Osteoblast (primary cell): ENCODE data around the gene ARHGAP35. TPM values are rescaled to one million over a fixed set of nuclear protein-coding genes. Genes with fewer than 3 reads are reported as not detected.
"Not testable (repeated sequence)": the region's sequence is repeated elsewhere in the genome, so short reads cannot be mapped to it uniquely, and the experiment has no call there.

ENCODE experiments used
- DNase-seq: peaks from one replicate; pipeline ENCODE4 v3.0.0; 2011; ENCODE audit warnings: low spot score, mixed read lengths; ENCODE audit not compliant: insufficient read length; ENCODE audit errors: missing footprints
- H2AFZ ChIP-seq: 2 replicates; pipeline ENCODE4 v1.6.0; 2011; ENCODE audit warnings: mild to moderate bottlenecking, low read length
- H3K27ac ChIP-seq: 2 replicates; pipeline ENCODE4 v1.5.1; 2011; ENCODE audit warnings: mild to moderate bottlenecking, low read depth, low read length, moderate library complexity
- H3K27me3 ChIP-seq: 2 replicates; pipeline ENCODE4 v1.6.0; 2012; ENCODE audit warnings: mild to moderate bottlenecking, control low read depth, inconsistent platforms, low read length, moderate library complexity; ENCODE audit not compliant: insufficient read depth
- H3K36me3 ChIP-seq: 2 replicates; pipeline ENCODE4 v1.5.1; 2011; ENCODE audit warnings: mild to moderate bottlenecking, low read length, control low read depth, moderate library complexity; ENCODE audit not compliant: insufficient read depth
- H3K4me1 ChIP-seq: 2 replicates; pipeline ENCODE4 v1.5.1; 2011; ENCODE audit warnings: mild to moderate bottlenecking, low read length, control low read depth, moderate library complexity; ENCODE audit not compliant: insufficient read depth
- H3K4me2 ChIP-seq: 2 replicates; pipeline ENCODE4 v1.6.0; 2011; ENCODE audit warnings: mild to moderate bottlenecking, low read length; ENCODE audit not compliant: insufficient read depth
- H3K4me3 ChIP-seq: fragments of 200-600 bp; sonication (generic); 3 replicates; pipeline ENCODE4 v1.5.1; 2012; ENCODE audit warnings: mild to moderate bottlenecking, low read length, inconsistent platforms; ENCODE audit not compliant: insufficient read depth
- H3K79me2 ChIP-seq: 2 replicates; pipeline ENCODE4 v1.6.0; 2012; ENCODE audit warnings: mild to moderate bottlenecking, low read length, control low read depth, inconsistent platforms; ENCODE audit not compliant: insufficient read depth
- H3K9me3 ChIP-seq: 2 replicates; pipeline ENCODE4 v1.5.1; 2011; ENCODE audit warnings: low read depth, low read length, control low read depth
- H4K20me1 ChIP-seq: 2 replicates; pipeline ENCODE4 v1.6.0; 2012; ENCODE audit warnings: mild to moderate bottlenecking, low read length, control low read depth; ENCODE audit not compliant: insufficient read depth
- total RNA-seq: library from RNA; depleted of rRNA; stranded (reverse); fragments of >200 nt; gene quantifications from 2 replicates; pipeline ENCODE4 v1.2.3, GENCODE V29; 2012
- TF ChIP-seq, protein P1 (sequence below): IDR thresholded peaks from 2 replicates; pipeline ENCODE4 v1.5.1; 2011; ENCODE audit warnings: mild to moderate bottlenecking, low read depth, low read length, moderate library complexity; ENCODE audit errors: extremely low read depth

ARHGAP35 gene
- total RNA-seq, 1 donor = 82.2 TPM

DNA sequence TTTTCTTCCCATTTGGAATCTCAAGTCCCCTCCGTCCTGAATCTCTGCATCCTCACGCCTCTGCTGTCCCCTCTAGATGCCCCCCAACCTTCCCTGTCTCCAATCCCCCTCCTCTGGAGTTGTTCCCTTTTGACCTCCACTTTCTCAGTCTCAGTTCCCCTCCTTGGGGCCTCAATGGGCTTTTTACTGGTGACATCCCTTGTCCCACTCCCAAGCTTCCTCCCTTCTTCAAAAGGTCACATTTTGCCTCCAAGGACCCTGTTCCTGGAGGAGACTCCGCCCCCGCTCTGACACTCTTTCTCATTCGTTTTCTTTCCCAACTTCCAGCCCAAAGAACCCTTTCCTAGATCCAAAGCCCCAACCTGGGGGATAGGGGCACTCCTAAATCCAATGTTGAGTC is 11.2 kb upstream of the ARHGAP35 start:
- H3K4me1 ChIP-seq = peaks cover 15% of the 10 kb centered on the region
- peak; percentile 55 for DNase-seq
- no peaks in the 10 kb centered on the region for H3K9me3 ChIP-seq
- no peaks in the 10 kb centered on the region for H3K27me3 ChIP-seq
- peaks cover 47% of the 10 kb centered on the region for H3K79me2 ChIP-seq
- peaks cover 19% of the 10 kb centered on the region for H4K20me1 ChIP-seq
- peak overlapping the region; percentile 73 for H2AFZ ChIP-seq
- H3K27ac ChIP-seq = peak overlapping the region; percentile 97
- H3K4me3 ChIP-seq = peak overlapping the region; percentile 90
- peaks cover 21% of the 10 kb centered on the region for H3K36me3 ChIP-seq
- TF ChIP-seq, protein P1, sequence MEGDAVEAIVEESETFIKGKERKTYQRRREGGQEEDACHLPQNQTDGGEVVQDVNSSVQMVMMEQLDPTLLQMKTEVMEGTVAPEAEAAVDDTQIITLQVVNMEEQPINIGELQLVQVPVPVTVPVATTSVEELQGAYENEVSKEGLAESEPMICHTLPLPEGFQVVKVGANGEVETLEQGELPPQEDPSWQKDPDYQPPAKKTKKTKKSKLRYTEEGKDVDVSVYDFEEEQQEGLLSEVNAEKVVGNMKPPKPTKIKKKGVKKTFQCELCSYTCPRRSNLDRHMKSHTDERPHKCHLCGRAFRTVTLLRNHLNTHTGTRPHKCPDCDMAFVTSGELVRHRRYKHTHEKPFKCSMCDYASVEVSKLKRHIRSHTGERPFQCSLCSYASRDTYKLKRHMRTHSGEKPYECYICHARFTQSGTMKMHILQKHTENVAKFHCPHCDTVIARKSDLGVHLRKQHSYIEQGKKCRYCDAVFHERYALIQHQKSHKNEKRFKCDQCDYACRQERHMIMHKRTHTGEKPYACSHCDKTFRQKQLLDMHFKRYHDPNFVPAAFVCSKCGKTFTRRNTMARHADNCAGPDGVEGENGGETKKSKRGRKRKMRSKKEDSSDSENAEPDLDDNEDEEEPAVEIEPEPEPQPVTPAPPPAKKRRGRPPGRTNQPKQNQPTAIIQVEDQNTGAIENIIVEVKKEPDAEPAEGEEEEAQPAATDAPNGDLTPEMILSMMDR = no peak
- peak overlapping the region; percentile 100 for H3K4me2 ChIP-seq

DNA sequence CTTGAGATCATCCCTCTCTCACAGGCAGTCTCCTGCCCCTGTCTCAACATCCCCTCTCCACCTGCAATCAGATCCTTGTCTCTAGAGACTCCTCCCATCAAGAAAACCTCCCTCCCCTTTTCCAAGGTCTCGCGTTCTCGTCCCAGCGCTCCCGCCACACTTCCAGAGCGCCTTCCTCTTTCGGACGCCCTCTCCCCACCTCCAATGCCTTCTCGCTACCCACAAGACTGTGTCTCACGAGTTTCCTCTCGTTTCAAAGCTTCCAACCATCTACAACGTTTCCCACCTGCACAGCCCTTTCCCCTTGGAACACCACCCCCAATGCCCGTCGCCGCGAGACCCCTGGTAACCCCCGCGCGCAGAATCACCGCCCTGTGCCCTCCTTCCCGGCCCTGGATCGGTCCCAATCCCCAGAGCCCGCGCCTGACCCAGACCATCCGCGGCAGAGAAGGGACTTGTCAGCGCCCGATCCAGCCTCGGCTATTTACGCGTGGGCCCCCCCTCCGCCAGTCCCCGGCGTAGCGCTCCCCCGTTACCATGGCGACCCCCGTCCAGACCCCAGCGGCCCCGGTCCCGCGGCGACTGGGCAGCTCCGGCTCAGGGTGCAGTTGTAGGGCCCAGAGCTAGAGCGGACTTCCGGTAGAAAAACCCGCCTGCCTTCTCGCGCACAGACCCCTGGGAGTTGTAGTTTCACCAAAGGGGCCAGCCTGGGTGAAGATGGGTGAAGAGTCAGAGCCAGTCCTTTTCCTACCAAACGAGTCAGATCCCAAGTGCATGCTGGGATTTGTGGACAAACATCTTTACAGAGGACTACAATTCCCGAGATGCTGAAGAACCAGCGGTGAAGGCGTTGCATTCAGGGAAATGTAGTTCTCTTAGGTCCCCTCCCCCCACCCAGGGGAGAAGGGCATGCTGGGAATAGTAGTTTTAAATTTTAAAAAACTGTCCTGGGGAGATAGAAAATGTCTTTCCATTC is 10.3 kb upstream of the ARHGAP35 start, which contains the start of gene AP2S1:
Gene AP2S1, minus strand, starts transcription at position 619 of the 976 bp plus-strand sequence. Its CDS starts 80 bp downstream, at position 539.
- TF ChIP-seq, protein P1 = no peak
- Histone ChIP-seq H3K27ac (peak within 1 kb of the TSS; percentile 97), H3K79me2 (peaks cover 45% of the 10 kb centered on the region), H3K4me2 (peak within 1 kb of the TSS; percentile 100), H2AFZ (peak within 1 kb of the TSS; percentile 73), H3K4me3 (peak within 1 kb of the TSS; percentile 90), H3K27me3 (no peaks in the 10 kb centered on the region), H4K20me1 (peaks cover 19% of the 10 kb centered on the region), H3K36me3 (peaks cover 21% of the 10 kb centered on the region), H3K9me3 (no peaks in the 10 kb centered on the region), H3K4me1 (peaks cover 15% of the 10 kb centered on the region)
- DNase-seq = peak; percentile 98

DNA sequence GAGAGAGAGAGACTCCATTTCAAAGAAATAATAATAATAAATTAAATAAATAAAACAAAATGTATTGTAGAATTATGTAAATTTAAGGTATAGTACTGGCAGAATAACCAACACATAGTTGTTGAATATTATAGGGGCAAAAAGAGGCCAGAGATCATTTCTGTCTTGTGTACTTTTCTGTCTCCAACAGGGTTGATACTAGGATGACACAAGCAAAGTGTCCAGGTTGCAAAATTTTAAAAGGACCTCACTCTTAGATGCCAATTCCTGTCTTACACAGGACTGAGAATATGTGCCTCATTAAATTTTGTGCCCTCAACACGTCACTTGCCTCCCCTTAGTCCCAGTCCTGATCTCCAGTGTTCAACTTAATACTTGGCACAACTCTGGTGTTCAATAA is 8.0 kb upstream of the ARHGAP35 start:
- peaks cover 5% of the 10 kb centered on the region for H3K36me3 ChIP-seq
- H3K4me1 ChIP-seq = peaks cover 19% of the 10 kb centered on the region
- no peak overlapping the region for H3K4me3 ChIP-seq
- H3K27me3 ChIP-seq = no peaks in the 10 kb centered on the region
- peaks cover 7% of the 10 kb centered on the region for H4K20me1 ChIP-seq
- peaks cover 24% of the 10 kb centered on the region for H3K79me2 ChIP-seq
- H3K9me3 ChIP-seq = no peaks in the 10 kb centered on the region
- no peak for DNase-seq
- H2AFZ ChIP-seq = no peak overlapping the region
- TF ChIP-seq, protein P1 = no peak
- no peak overlapping the region for H3K4me2 ChIP-seq
- H3K27ac ChIP-seq = no peak overlapping the region

DNA sequence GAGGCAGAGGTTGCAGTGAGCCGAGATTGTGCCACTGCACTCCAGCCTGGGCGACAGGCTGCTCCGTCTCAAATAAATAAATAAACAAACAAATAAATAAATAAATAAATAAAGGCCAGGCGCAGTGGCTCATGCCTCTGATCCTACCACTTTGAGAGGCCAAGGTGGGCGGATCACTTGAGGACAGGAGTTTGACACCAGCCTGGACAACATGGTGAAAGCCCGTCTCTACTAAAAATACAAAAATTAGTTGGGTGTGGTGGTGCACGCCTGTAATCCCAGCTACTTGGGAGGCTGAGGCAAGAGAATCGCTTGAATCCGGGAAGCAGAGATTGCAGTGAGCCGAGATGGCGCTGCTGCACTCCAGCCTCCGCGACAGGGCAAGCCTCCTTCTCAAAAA is 6.1 kb upstream of the ARHGAP35 start:
- not testable (repeated sequence) for H4K20me1 ChIP-seq, H3K79me2 ChIP-seq, DNase-seq, H3K9me3 ChIP-seq, H2AFZ ChIP-seq, H3K4me2 ChIP-seq, H3K27me3 ChIP-seq, H3K4me3 ChIP-seq, H3K27ac ChIP-seq, H3K36me3 ChIP-seq
- H3K4me1 ChIP-seq = peaks cover 16% of the 10 kb centered on the region
